ENCODE measurements around the gene AIMP1.
"Not testable (repeated sequence)": the region's sequence is repeated elsewhere in the genome, so short reads cannot be mapped to it uniquely, and the experiment has no call there.

Gene AIMP1

DNA sequence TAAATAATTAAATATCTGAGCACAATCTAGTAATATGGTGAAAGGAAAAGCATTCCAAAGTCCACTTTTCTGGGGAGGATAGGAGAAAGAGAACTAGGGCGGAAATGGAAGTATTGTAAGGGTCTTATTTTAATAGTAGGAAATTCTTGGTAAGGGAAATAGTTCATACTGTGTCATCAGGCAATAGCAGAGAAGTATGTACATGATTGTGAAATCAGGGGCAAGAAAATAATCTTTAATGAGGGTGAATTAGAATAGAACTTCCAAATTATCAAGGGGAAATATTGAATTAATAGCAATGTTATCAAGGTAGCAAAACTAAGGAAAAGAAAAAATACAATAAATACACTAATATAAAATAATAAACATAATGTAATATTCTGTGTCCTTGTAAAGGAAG, 37.4 kb downstream of the AIMP1 start:
- no peak for DNase-seq (ENCODE audit: low read depth)

- DNase-seq (ENCODE audit: low read depth) = no peak
Measured at GRCh38 chr4:106355193-106355592, 38.8 kb downstream of the AIMP1 start.

DNA sequence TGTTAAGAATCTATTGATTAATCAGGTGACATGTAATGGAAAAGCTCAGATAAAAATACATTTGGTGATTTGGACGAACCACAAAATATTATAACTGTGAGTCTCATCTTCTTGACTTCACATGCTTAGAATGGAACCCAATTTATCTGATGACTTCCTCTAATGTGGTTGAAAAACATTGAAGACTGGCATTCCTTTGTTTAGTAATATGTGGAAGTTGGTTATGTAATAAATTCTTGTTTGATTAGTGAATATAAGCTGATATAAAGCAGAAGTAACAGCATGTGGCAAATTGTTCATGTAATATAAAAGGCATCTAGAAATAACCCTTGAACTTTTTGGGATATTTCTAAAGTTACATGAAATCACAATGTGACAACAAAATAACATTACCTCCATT, 42.5 kb downstream of the AIMP1 start:
- no peak for DNase-seq (ENCODE audit: low read depth)

DNA sequence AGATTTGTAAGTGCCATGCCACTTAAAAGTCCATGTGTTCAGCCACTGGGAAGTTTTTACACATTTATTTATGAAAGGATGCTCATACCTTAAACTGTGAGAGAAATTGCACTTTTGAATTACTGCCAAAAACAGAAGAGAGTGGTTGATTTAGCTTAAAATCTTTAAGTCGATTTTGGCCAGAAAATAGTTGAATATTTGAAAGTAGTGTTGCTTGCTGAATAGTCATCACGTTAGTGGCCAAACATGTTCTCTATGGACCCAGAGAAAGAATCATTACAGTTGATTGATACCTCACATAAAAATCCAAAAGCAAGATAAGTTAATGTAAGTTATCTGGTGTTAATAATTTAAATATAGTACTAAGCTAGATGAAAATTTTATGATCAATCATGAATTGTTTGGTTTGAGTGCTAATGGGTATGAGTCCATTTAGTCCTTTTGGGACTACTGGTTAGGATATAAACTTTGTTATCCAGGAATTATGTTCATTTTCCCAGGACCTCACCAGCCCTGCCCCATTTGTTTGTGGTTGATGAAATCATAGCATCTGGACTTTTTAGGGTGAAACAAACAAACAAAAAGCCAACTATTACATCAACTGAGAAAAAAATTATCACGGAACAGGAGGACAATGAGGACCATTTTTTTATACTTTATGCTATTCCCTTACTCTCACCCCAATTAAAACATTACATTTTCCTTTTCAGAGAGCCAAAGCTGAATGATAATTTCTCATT, 45.9 kb downstream of the AIMP1 start:
- no peak for DNase-seq (ENCODE audit: low read depth)

- DNase-seq (ENCODE audit: low read depth) = no peak
Measured at GRCh38 chr4:106364282-106364681, 47.9 kb downstream of the AIMP1 start.

- DNase-seq (ENCODE audit: low read depth) = peak; percentile 92
Measured at GRCh38 chr4:106365613-106366012, 49.3 kb downstream of the AIMP1 start.

DNA sequence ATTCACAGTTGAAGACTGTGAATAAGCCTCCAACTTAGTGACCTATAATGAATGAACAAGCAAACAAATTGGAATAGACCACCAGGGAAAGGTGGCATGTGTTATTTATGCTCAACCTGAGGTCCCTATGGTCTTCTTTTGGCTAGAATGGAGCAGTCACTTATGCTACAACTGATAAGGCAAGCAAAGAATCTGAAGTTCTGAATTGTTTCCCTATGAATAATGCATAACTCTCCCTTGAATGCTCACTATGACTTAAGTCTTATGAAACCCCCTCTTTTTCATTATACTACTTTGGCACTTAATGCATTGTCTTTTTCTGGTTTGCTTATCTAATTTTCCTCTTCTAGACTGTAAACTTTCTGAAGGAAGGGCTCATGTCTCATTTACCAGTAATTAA, 49.7 kb downstream of the AIMP1 start:
- DNase-seq (ENCODE audit: low read depth) = no peak

DNA sequence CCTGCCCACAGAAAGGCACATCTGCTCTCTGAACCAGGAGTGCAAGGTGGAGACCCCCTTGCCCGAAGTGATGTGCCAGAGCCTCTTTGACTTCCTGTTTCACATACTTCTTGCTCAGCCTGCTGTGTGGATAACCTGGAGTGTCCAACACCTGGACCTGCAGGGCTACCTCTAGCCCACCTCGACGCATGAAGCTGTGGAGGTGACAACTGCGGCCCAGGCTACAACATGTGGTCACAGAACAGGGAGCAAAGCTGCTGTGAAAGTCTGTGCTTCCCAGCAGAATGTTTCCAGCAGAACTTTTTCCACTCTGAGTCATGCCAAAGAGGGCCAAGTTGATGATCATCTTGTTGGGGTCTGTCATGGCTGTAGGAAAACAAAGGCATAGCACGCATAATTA, 50.7 kb downstream of the AIMP1 start:
- DNase-seq (ENCODE audit: low read depth) = no peak

DNA sequence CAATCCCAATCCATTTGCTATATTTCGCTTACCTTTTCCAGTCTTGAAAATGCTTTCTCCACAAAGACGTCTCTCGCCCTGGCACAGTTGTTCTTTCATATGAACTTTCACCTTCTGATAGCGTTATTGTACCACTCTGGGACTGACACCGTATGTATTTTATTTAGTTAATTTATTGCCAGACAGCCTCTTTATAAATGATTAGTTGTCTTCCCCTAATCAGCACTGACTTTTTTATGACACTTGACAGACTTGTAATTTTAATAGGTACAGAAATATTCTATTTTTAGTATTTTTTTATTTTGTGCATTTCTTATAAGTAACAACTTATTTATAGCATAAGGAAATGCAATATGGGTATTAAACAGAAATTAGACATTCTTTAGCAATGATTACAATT, 52.3 kb downstream of the AIMP1 start, which contains the start of gene GIMD1:
GIMD1 (minus strand) TSS at position 101 of the 400 bp plus-strand sequence. CDS start 1,343 bp downstream, outside the sequence.
- DNase-seq (ENCODE audit: low read depth) = no peak

GRCh38 chr4:106369456-106370060, 53.2 kb downstream of the AIMP1 start:
- peak; percentile 61 for DNase-seq (ENCODE audit: low read depth)

DNA sequence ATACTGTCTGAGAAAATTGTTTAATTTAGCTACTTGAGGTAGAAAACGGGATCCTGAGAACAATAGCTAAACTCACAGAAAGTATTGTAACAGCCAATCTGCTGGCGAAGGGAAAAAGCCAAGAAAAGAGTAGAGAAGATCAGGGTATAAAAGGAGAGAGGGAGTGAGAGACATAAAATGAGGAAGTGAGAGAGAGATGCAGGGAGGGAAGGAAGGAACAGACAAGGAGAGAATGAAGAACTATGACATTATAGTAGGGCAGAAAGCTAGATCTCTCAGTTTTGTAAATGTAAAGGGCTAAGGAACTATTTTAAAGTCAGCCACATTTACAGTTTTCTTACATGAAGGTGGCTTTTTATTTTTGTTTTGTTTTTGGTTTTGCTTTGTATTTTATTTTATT, 53.9 kb downstream of the AIMP1 start:
- no peak for DNase-seq (ENCODE audit: low read depth)

GRCh38 chr4:106371161-106371560, 54.8 kb downstream of the AIMP1 start:
- no peak for DNase-seq (ENCODE audit: low read depth)

GRCh38 chr4:106373026-106373425, 56.7 kb downstream of the AIMP1 start:
- DNase-seq (ENCODE audit: low read depth) = no peak

DNA sequence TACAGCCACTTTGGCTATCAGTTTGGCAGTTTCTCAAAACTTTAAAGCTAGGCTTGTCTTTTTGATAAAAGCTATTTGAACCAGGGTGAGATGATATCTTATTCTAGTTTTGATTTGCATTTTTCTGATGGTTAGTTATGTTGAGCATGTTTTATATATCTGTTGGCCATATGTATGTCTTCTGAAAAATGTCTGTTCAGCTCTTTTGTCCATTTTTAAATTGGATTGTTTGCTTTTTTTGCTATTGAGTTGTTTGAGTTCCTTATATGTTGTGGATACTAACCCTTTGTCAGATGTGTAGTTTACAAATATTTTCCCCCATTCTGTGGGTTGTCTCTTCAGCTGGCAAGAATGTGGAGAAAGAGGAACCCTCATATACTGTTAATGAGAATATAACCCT, 63.8 kb downstream of the AIMP1 start:
- DNase-seq (ENCODE audit: low read depth) = no peak

DNA sequence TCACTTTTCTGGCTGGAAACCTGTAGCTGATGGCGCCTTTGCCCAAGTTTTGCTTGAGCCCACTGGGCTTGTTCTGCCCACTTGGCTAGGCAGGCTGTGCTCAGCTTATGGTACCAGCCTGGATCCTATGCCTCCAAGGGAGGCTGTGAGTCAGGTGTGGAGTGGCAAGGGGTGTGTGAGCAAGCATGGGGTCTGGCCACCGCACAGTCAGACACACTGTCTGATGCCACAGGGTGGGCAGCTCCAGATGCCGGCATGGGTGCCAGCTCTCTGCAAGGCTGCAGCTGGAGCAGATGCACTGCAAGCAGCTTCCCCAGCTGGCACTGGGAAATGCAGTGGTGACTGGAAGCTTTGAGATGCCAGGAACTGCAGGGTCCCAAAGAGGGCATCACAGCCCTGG, 68.5 kb downstream of the AIMP1 start:
- no peak for DNase-seq (ENCODE audit: low read depth)

DNA sequence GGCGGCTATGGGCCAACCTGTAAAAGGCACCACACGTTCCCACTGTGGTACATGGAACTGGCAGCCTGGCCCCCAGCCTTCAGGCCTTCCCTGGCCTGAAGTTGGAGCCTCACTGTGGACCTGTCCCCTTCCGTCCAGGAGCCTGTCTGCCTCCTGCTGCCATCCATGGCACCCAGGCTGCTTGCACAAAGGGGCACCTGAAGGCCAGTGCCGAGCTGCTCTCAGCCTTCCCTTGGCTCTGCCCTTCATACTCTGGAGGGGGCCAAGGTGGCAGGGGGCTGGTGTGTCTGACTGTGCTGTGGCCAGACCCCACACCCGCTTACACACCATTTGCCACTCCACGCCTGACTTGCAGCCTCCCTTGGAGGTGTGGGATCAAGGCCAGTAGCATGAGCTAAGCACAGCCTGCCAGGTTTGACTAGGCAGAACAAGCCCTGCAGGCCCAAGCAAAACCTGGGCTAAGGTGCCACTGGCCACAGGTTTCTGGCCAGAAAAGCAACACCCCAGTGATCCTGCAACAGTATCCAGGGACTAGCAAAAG, 69.6 kb downstream of the AIMP1 start:
- no peak for DNase-seq (ENCODE audit: low read depth)

- DNase-seq (ENCODE audit: low read depth) = no peak
Measured at GRCh38 chr4:106395582-106395981, 79.2 kb downstream of the AIMP1 start.

- not testable (repeated sequence) for DNase-seq (ENCODE audit: low read depth)
Measured at GRCh38 chr4:106398898-106399297, 82.5 kb downstream of the AIMP1 start.

All from stromal cell of bone marrow (primary cell).